HG03565 (cell line): ENCODE measurements around the gene FGD2.
"Not testable (repeated sequence)": the region's sequence is repeated elsewhere in the genome, so short reads cannot be mapped to it uniquely, and the experiment has no call there.

ENCODE experiments used
- ATAC-seq: cut with Tn5 transposase; IDR thresholded peaks from one replicate; pipeline ENCODE4 v1.9.1; 2021; ENCODE audit warnings: mild to moderate bottlenecking, moderate library complexity; ENCODE audit not compliant: unreplicated experiment

Gene FGD2

DNA sequence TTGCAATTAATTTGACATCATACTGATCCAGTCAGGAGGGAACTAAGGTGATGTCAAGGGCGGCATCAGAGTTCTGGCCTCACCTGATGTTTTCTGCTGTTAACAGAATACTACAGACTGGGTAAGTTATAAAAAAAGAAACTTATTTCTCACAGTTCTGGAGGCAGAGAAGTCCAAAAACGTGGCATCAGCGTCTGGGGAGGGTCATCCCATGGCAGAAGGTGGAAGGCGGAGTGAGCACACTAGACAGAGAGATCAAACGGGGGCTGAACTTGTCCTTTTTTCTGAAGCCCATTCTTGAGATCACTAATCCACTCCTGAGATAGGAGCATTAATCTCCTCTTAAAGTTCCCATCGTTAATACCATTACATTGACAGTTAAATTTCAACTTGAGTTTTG is 16.2 kb upstream of the FGD2 start:
- ATAC-seq = no peak

DNA sequence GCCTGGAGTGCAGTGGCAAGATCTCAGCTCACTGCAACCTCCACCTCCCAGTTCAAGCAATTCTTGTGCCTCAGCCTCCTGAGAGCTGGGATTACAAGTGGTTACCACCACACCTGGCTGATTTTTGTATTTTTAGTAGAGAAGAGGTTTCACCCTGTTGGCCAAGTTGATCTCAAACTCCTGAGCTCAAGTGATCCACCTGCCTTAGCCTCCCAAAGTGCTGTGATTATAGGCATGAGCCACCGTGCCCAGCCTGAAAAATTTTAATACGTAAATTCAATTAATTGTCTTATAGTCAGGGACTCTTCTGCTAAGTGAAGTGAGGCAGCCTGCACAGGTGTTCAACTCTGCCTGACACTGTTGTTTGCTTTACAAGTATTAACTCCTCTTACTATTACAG is 15.1 kb upstream of the FGD2 start:
- ATAC-seq = not testable (repeated sequence)

DNA sequence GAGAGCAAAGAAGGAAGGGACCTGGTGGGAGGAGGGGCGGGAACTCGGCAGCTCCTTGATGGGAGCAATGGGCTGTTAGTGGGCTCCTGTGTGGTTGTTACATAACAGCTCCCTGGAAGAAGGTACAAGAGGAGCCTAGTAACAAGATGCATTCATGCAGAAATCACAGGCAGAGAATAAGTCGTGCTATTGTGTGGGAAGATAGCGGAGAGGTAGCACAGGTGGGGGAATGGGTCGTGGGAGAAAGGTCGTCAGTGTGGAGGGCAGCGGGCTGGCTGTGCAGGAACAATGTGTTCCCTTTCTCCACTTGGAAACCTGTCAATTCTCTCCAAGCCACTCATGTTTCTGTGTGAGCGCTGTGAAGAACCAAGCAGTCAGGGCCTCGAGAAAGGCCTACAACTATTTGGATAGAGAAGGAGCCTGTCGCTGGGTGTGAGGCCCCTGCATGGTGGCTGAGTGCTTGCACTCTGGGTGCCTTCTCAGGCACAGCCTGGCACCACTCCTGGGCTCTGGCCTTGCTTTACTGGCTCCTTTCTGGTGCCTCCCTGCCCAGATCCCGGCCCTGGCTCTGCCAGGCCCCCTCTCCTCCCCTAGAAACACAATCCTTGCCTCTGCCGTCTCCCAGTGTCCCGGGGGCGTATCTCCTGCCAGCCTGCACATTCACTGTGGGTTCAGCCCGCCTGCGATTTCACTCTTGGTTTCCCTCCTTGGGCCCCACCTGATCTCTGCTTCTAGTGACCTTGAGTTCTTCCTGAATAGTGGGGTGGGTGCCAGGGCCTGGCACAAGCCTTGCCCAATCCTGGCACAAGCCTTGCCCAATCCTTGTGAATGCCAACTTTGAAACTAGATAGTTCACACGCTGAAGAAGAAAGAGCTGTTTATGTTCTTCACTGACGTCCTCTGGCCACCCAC is 7.4 kb upstream of the FGD2 start:
- ATAC-seq = no peak

DNA sequence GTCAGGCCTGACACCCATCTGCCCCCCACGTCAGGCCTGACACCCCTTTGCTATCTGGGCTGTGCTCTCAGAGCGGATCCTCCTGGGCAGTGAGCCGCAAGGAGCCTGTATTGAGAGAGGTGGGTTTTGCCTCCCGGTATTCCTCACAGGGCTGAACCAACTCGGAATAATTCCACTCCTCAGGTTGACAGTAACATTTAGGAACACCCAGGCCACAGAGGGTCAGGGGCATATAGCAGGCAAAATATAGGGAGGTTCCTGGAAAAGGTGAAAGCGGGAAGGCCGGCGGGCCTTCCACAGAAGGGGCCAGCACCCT is 6.8 kb upstream of the FGD2 start:
- no peak for ATAC-seq

DNA sequence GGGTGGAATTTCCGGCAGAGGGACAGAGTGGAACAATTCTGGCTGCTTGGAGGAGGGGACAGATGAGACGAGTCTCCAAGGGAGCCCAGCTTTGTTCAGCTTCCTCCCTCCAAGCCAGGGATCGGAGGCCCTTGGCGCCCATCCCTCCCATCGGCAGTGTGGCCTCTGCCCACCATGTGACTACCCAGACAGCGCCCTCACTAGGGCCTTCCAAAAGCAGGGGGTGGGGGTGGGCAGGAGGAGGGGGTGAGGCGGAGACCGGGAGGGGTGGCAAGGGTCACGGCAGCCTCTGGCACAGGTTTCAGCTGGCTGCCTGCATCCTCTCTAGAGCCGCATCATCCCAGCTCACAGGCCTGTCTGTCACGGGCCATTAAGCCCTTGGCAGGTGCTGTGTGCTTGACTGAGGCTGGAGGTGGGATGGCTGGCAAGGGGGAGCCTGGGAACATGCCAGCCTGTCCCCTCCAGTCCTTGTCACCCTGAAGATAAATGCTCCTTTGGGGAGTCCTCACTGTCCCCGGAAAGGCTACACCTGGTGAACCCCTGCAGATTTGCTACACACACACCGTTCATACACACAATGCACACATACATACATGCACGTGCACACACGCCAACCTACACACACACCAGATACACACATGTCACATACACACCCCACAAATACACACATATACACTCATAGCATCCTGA is 6.2 kb upstream of the FGD2 start:
- ATAC-seq = no peak

DNA sequence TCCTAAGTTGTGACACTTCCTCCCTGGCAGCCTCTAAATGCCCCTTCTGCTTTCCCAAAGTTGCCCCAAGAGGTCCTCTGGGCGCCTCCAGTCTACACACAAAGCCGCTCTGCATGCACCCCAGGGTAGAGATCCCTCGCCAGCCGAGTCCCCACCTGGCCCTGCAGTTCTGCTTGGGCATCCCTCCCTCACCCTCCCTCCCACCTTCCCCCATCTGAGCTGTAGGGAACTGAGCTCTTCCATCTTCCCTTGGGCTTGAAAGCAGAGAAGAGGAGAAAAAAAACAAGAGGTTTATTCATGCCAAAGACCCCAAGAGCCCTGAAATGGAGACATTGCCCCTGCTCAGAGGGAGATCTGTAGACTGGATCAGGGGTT is 5.7 kb upstream of the FGD2 start:
- ATAC-seq = no peak

DNA sequence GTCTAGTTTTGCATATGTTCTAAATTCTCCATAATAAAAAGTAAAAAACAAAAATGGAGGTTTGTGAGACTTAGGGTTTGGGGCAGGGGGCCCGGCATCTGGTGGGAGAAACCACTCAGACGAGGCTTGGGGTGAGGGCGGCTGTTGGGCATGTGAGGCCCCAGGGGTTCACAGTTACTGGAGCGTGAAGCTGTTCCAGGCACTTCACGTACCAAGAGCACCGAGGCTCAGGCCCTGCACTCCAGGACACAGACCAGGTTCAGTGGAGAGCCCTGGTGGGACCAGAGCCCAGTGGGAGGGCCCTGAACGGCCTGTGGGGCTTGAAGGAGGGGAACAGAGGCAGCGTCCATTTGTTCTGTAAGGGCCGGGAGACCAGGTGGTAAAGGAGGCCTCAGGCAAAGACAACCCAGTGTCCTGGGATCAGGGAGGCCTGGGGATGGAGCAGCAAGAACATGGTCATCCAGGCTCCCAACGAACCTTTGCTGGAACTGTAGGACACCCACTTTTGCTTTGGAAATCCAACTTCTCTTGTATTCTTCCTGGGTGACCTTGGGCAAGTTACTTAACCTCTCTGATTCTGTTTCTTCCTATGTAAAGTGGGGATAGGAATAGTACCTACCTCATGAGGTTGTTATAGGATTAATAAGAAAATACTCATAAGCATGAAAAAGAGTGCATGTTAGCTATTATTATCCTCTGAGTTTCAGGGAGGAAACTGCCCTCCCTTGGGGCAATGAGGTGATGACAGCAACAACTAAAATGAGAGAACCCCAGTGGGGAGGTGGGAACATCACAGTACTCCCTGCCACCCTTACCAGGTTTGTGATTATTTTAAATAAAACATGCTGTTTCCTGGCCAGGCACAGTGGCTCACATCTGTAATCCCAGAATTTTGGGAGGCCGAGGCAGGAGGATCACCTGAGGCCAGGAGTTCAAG is 1.1 kb upstream of the FGD2 start:
- ATAC-seq = no peak

DNA sequence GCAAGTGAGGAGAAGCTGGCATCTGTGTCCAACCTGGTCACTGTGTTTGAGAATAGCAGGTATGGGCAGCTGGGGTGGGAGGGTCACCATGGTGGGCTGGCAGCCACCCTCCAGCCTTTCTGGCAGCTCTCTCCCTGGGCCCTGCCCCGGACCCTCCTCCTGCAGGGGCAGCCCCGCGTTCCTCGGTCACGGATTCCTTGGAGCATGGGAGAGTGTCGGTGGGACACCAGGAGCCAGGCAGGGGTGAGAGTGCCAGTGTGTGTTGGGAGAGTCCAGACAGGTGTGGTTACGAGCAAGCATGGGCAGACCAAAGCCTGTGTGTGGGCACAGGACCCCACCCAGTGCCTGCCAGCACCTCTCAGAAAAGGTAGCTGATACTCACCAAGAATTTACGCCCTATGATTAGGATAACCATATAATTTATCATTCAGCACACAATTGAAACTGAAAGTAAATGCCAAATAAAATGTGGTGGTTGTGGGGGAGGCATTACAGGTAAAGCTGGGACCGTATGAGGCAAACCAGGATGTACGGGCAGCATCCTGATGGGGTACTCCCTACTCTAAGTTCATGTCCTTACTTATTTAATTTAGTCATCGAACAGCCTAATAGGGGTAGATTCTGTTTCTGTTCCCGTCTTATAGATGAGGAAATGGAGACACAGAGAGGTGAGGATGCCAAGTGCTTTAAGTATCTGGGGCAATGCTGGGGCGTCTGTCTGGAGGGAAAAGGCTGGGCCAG is 542 bp downstream of the FGD2 start:
- ATAC-seq = no peak

DNA sequence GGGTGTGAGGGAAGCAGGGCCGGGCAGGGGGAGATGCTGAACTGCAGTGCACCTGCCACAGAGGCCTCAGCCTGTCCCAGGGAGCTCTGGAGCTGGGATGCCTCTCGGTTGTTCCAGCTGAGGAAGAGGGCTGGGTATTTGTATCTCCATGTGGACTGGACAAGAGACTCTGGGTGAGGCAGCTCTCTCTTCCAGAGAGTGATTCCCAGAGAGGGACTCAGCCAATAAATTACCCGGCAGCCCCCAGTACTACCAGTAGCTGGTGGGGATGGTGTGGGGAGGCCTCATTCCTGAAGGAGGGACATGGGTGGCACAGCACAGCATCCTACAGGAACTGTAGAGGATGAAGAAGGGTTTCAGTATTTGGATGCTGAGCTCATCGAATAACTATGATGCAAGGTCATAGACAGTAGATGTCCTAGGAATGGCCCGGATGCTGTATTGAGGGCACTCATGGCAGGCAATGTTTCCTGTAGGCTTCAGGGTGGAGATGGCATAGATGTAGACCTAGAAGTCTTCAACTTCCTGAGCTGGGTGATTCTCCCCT is 1.4 kb downstream of the FGD2 start:
- ATAC-seq = no peak

DNA sequence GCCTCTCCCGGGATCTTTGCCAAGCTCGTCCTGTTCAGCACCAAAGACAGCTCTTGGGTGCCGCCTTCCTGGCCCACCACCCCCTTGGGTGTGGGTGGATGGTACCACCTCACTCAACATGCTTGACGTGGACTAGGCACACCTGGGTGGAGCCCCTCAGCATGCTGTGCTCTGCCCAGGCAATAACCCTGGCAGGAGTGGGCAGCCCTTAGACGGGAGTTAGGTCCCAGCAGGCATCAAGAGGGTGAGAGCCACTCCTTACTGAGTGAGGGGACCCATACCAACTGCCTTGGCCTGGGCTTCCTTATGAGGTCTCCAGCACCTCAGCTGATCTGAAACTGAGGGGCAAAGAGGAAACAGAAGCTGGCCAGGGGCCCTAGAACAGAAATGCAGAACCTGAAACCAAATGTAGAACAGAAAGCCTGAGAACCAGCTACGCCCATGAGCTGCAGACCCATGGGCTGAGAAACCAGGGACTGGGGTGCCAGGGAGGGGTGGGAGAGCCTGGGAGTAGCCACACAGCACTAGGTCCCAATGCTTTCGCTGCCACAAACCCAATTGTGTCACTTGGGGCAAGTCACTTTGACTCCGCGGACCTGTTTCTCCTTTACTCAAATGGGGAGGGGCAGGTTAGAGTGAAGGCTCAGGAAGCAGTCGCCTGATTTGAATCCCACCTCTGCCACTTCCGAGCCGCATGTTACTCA is 2.0 kb downstream of the FGD2 start:
- no peak for ATAC-seq

DNA sequence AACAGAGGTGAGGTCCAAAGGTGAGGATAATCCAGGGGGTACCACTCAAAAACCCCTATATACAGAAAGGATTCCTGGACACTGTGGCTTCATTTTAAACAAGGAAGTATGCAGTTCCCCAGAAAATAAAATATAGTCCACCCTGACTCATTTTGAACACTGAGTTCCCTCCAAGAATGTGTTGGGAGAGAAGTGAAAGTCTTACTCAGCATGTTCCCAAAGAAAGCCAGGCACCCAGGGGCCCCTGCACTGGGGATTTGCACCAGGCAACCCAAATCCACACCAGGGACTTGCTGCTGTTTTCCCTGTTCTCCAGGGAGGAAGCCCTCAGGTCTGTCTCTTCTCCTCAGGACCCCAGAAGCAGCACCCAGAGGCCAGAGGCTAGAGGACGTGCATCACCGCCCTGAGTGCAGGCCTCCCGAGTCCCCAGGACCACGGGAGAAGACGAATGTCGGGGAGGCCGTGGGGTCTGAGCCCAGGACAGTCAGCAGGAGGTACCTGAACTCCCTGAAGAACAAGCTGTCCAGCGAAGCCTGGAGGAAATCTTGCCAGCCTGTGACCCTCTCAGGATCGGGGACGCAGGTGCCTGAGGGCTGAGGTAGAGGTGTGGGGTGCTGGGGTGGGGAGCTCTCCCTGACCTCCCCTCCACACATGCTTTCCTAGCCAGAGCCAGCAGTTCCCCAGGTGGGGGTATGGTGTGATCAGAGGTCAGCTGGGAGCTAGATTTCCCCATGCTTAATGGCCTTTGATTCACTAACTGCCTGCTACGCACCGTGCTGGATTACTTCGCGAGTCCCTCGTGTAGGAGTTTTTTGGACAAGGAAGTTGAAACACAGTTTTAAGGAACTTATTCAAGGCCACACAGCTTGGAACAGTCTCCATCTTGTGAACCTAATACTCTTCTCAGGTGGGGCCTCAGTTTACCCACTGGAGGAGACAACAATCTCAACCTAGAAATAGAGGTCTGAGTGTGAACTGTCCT is 3.3 kb downstream of the FGD2 start:
- ATAC-seq = no peak

DNA sequence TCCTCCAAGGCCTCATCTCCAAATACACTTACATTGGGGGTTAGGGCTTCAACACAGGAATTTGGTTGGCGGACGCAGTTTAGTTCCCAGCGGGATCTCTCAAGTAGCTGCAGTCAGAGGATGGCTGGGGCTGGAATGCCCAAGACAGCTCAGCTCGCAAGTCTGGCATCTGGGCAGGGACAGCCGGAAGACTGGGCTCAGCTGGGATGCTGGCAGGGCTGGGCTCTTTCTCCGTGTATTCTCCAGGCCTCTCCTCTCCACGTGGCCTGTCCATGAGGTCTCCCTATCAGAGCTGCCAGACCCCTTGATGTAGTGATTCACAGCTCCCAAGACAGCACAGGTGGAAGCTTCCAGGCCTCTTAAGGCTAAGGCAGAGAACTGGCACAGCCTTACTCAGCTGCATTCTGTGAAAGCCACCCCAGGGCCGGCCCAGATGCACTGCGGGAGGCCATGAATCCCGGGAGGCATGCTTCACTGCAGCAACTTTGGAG is 5.0 kb downstream of the FGD2 start:
- ATAC-seq = no peak

DNA sequence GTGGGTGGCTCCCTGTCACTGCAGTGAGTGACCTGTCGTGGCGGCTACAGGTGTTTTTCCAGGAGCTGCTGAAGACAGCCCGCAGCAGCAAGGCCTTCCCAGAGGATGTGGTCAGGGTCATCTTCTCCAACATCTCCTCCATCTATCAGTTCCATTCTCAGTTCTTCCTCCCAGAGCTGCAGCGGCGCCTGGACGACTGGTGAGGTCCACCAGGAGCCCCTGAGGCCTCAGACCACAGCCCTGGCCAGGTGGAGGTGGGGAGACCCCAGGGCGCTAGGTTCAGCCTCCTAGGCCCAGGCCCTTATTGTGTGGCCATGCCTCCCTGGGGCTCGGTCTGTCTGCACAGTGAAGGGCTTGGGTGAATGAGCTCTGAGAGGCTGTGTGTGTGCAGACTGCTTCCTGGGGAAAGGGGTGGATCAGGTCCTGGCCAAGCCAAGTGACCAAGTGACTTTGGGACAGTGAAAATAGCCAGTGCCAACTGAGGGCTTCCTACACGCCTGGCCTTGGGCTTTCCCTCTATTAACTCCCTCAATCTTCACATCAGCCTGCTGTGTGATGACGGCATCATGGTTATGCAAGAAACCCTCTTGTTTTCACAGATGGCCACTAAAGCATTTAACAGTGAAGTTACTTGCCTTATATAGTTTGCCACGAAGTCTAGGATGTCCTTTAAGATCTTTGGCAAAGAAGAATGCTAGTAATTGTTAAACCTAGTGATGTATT is 6.4 kb downstream of the FGD2 start:
- ATAC-seq = no peak

DNA sequence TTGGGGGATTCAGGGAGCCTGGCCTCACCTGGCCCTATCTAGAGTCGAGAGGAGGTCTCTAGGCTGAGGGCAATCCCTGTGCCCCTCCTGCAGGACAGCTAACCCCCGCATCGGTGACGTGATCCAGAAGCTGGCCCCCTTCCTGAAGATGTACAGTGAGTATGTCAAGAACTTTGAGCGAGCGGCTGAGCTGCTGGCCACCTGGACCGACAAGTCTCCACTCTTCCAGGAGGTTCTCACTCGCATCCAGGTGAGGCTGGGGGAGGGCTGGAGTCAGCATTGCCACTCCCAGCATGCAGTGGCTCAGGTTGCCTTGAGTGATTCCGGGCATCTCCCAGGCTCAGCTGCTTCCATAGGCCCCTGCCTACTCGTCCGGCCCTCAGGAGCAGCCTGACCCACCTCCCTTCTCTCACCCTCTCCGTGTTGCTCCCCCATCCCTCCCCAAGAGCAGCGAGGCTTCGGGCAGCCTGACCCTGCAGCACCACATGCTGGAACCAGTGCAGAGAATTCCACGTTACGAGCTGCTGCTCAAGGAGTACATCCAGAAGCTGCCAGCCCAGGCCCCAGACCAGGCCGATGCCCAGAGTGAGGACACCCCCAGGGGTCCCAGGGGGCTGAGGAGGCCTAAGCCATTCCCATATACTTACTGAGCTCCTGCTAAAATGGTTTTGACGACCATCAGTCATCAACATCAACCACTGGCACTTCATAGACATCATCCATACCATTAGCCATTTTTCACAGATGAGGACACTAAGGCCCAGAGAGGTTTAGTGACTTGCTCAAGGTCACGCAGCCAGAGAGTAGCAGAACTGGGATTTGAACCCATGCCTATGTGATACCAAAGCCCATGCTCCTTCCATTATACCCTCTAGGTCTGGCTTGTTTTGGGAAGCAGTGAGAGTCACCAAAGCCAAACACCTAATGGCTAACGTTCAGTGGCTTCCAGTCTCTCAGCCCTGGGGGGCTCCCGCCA is 8.3 kb downstream of the FGD2 start:
- no peak for ATAC-seq

DNA sequence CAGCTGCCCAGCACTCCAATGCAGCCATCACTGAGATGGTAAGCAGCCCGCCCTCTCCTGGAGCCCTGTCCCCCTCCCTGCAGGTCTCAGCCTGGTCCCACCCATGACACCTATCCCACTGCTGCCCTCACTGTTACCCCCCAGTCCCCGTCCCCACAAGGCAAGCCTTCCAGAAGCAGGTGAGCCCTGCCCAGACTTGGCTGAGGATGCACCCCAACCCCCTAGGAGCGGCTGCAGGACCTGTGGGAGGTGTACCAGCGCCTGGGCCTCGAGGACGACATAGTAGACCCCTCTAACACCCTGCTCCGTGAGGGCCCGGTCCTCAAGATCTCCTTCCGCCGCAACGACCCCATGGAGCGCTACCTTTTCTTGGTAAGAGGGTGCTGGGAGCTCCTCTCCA is 9.2 kb downstream of the FGD2 start:
- ATAC-seq = no peak

DNA sequence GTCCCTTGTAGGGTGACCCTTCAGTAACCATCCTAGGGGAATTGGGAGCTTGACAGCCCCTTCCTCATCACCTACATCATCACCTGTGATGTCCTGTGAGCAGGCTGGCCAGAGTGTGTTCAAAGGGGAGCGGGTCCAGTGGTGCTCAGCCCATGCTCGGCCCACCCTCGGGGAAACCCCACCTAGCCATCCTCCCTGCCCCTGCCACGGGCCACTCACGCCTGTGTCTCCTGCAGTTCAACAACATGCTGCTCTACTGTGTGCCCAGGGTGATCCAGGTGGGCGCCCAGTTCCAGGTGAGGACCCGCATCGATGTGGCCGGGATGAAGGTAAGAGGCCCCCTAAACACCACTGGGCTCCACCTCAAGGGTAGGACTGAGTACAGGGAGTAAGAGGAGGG is 10.1 kb downstream of the FGD2 start:
- no peak for ATAC-seq

DNA sequence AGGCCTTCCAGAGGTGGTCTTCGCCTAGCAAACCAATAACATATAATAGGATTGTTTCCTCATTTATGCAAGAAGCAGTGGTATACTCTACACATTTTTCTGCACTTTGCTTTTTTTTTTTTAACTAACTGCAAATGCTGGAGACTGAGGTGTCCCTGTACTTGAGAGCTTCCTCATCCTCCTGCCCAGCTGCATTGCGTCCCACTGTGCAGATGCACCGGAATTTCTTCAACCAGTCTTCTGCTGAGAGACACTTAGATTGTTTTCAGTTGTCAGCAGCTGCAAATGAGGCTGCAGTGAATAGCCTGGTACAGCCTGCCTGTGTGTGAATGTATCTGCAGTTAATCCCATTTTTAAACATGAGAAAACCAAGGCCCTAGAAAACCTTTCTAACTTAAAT is 11.5 kb downstream of the FGD2 start:
- ATAC-seq = no peak
